Thyroid gland (tissue), 4 donors: ENCODE results near the gene FHIT. TPM values are rescaled to one million over a fixed set of nuclear protein-coding genes. Genes with fewer than 3 reads are reported as not detected.
A peak's percentile ranks its signal among the peaks of the same experiment; 100 is the strongest.

Experiments
- DNase-seq, 2 donors: peaks; one replicate each; pipeline ENCODE4 v3.0.0-alpha.2; 2019
- H3K27ac ChIP-seq, 3 donors: fragments of 200-600 bp; sonication (generic); 1 replicate in 2 of 3; 2 replicates in 1 of 3; pipeline ENCODE4 v1.5.1; 2016 to 2019; ENCODE audit warnings: mild to moderate bottlenecking in 1 of 3, moderate library complexity in 1 of 3
- H3K27me3 ChIP-seq: fragments of 200-600 bp; sonication (generic); one replicate; pipeline ENCODE4 v1.5.1; 2019
- H3K36me3 ChIP-seq, 2 donors: fragments of 200-600 bp; sonication (generic); one replicate each; pipeline ENCODE4 v1.5.1; 2016 to 2019
- H3K4me1 ChIP-seq, 2 donors: fragments of 200-600 bp; sonication (generic); one replicate each; pipeline ENCODE4 v1.5.1; 2017 to 2019
- H3K4me3 ChIP-seq, 3 donors: fragments of 200-600 bp; sonication (generic); replicated peaks in 1 of 3; 1 replicate in 2 of 3; 2 replicates in 1 of 3; pipeline ENCODE4 v1.5.1; 2016; ENCODE audit warnings: mild to moderate bottlenecking in 1 of 3
- H3K9me3 ChIP-seq: fragments of 200-600 bp; sonication (generic); one replicate; pipeline ENCODE4 v1.5.1; 2017
- CTCF ChIP-seq, 6 experiments: fragments of 200-600 bp in 3 of 6; fragments of 450-650 bp in 3 of 6; sonication (generic) in 3 of 6; IDR thresholded peaks; one replicate each; pipeline ENCODE4 v1.5.1; 2016 to 2019; ENCODE audit warnings: antibody characterized with exemption in 6 of 6, mild to moderate bottlenecking in 2 of 6, inconsistent platforms in 1 of 6, moderate library complexity in 1 of 6
- POLR2A ChIP-seq, 2 donors: fragments of 450-650 bp; IDR thresholded peaks; one replicate each; pipeline ENCODE4 v1.6.1; 2017; ENCODE audit warnings: antibody characterized with exemption in 2 of 2, mild to moderate bottlenecking in 2 of 2, moderate library complexity in 1 of 2
- WGBS, 2 donors: methylation state at CpG; one replicate each; pipeline ENCODE4 v1.1.5; 2017; 5-methylcytosine and 5-hydroxymethylcytosine counted together
- intact Hi-C: fragments of 100-400 bp; cut with DNase I; formaldehyde crosslinking; loops from one replicate; pipeline ENCODE4 v1.15.1; 2023
- total RNA-seq, 4 donors: library from RNA; depleted of rRNA; stranded (reverse); fragments of >200 nt; gene quantifications; one replicate each; pipeline ENCODE4 v1.2.3, GENCODE V29; 2016

Gene FHIT
- total RNA-seq, 4 donors from 2014 or later = 12.2 to 18.9 (median 16.2) TPM

- no peaks in the 10 kb centered on the region for H3K27me3 ChIP-seq
- no peak for TF ChIP-seq CTCF (IDR thresholded peaks at IDR 0.05)
- TF ChIP-seq POLR2A (IDR thresholded peaks at IDR 0.05) = no peak
- no peak overlapping the region for H3K4me3 ChIP-seq
- no peak for DNase-seq
- H3K36me3 ChIP-seq = no peaks in the 10 kb centered on the region
- intact Hi-C loops = no loop called here
- WGBS, 2 donors = 88 to 91% methylated on average over 2 of the region's 2 CpGs
- no peak overlapping the region for H3K27ac ChIP-seq
- H3K4me1 ChIP-seq = peaks cover 9 to 11% of the 10 kb centered on the region in 2 donors
- no peaks in the 10 kb centered on the region for H3K9me3 ChIP-seq
These were observed 476.6 kb downstream of the FHIT start for GRCh38 chr3:60774617-60775016.

GRCh38 chr3:60772584-60772983 is 478.7 kb downstream of the FHIT start:
- no peaks in the 10 kb centered on the region for H3K27me3 ChIP-seq
- intact Hi-C loops = no loop called here
- DNase-seq = no peak
- H3K27ac ChIP-seq = no peak overlapping the region
- no peak for TF ChIP-seq POLR2A (IDR thresholded peaks at IDR 0.05)
- no peak for TF ChIP-seq CTCF (IDR thresholded peaks at IDR 0.05)
- H3K36me3 ChIP-seq = no peaks in the 10 kb centered on the region
- no peaks in the 10 kb centered on the region for H3K9me3 ChIP-seq
- 95% methylated on average over 3 of the region's 3 CpGs for WGBS, 2 donors
- peaks cover 11 to 12% of the 10 kb centered on the region in 2 donors for H3K4me1 ChIP-seq
- H3K4me3 ChIP-seq = no peak overlapping the region

GRCh38 chr3:60771766-60772165 is 479.5 kb downstream of the FHIT start:
- H3K4me1 ChIP-seq = peaks cover 11 to 15% of the 10 kb centered on the region in 2 donors
- no peaks in the 10 kb centered on the region for H3K9me3 ChIP-seq
- TF ChIP-seq CTCF (IDR thresholded peaks at IDR 0.05) (no peak), POLR2A (IDR thresholded peaks at IDR 0.05) (no peak)
- DNase-seq = no peak
- H3K27me3 ChIP-seq = no peaks in the 10 kb centered on the region
- H3K36me3 ChIP-seq = no peaks in the 10 kb centered on the region
- no peak overlapping the region for H3K27ac ChIP-seq
- no peak overlapping the region for H3K4me3 ChIP-seq
- intact Hi-C loops = no loop called here

GRCh38 chr3:60770532-60770931 is 480.7 kb downstream of the FHIT start:
- Histone ChIP-seq H3K27me3 (no peaks in the 10 kb centered on the region), H3K36me3 (no peaks in the 10 kb centered on the region), H3K4me3 (no peak overlapping the region), H3K9me3 (no peaks in the 10 kb centered on the region), H3K27ac (peak overlapping the region in 2 of 3 donors; percentile 20 to 22), H3K4me1 (peaks cover 11 to 15% of the 10 kb centered on the region in 2 donors)
- intact Hi-C loops = no loop called here
- DNase-seq = peak; percentile 15 to 18
- no peak for TF ChIP-seq CTCF (IDR thresholded peaks at IDR 0.05)
- no peak for TF ChIP-seq POLR2A (IDR thresholded peaks at IDR 0.05)
- WGBS, 2 donors = 35 to 70% methylated on average over 1 of the region's 1 CpG

GRCh38 chr3:60767536-60767935 is 483.7 kb downstream of the FHIT start:
- intact Hi-C loops = no loop called here
- H3K4me1 ChIP-seq = peaks cover 11 to 15% of the 10 kb centered on the region in 2 donors
- H3K4me3 ChIP-seq = no peak overlapping the region
- 59 to 77% methylated on average over 3 of the region's 3 CpGs for WGBS, 2 donors
- H3K27ac ChIP-seq = no peak overlapping the region
- no peaks in the 10 kb centered on the region for H3K9me3 ChIP-seq
- H3K36me3 ChIP-seq = no peaks in the 10 kb centered on the region
- no peak for TF ChIP-seq CTCF (IDR thresholded peaks at IDR 0.05)
- TF ChIP-seq POLR2A (IDR thresholded peaks at IDR 0.05) = no peak
- H3K27me3 ChIP-seq = no peaks in the 10 kb centered on the region
- peak in 1 of 2 donors; percentile 35 for DNase-seq
